Measurements from ENCODE around the gene OR6T1.

GRCh38 chr11:123901867-123902266 lies 41.8 kb downstream of the OR6T1 start, which contains the start of gene OR8D4:
- TF ChIP-seq EZH2 (IDR thresholded peaks at IDR 0.05; ENCODE audit: insufficient read depth, poor library complexity, severe bottlenecking) (no peak), EZH2phosphoT487 (IDR thresholded peaks at IDR 0.05; ENCODE audit: insufficient read depth, low read depth) (no peak)

All from GM23248 (cell line).